HCT116 (cell line): ENCODE measurements around the gene BCAS4. TPM values are rescaled to one million over a fixed set of nuclear protein-coding genes. Genes with fewer than 3 reads are reported as not detected.

Experiments used
- ATAC-seq: fragments of 200-7000 bp; cut with Tn5 transposase; 2 replicates; pipeline ENCODE4 v1.9.1; 2020; ENCODE audit warnings: mild to moderate bottlenecking, moderate library complexity
- BruUV-seq: library from RNA; stranded (reverse); fragments of 400-500 nt; replicated peaks from 2 replicates; lab custom pipeline; 2021; lab: Mats Ljungman, UMichigan
- CTCF ChIA-PET: fragments of 300-600 bp; sonication (Branson Sonifier 250); formaldehyde crosslinking; loops from one replicate; lab custom pipeline; 2021; ENCODE audit warnings: antibody characterized with exemption; lab: Charles Lee
- POLR2A ChIA-PET: fragments of 300-600, 350-600 bp; sonication (Branson Sonifier 250); formaldehyde crosslinking; loops from one replicate; lab custom pipeline; 2021; ENCODE audit warnings: antibody characterized with exemption; lab: Charles Lee
- RAD21 ChIA-PET, 2 experiments: fragments of 300-600 bp; sonication (Branson Sonifier 250); formaldehyde crosslinking; loops; one replicate each; lab custom pipeline; 2023; ENCODE audit warnings: low total read pairs in 2 of 2; ENCODE audit not compliant: uncharacterized antibody in 2 of 2, unreplicated experiment in 2 of 2, low non-redundant PET in 1 of 2; lab: Charles Lee
- DNase-seq: peaks from one replicate; pipeline ENCODE4 v3.0.0-alpha.2; 2010; ENCODE audit warnings: low read depth, low spot score
- H2AFZ ChIP-seq: fragments of 200-600 bp; shearing (Covaris generic), sonication (generic); 2 replicates; pipeline ENCODE4 v1.6.1; 2017; ENCODE audit warnings: low read depth, mixed run types, mixed read lengths, antibody characterized with exemption, low read length; ENCODE audit not compliant: poor library complexity, severe bottlenecking
- H3K27ac ChIP-seq: 2 replicates; pipeline ENCODE4 v1.5.1; 2012; ENCODE audit warnings: low read depth, low read length
- H3K27me3 ChIP-seq: fragments of 200-600 bp; sonication (generic); 2 replicates; pipeline ENCODE4 v1.6.1; 2016; ENCODE audit warnings: mixed run types, low read length, mixed read lengths; ENCODE audit not compliant: insufficient read depth
- H3K36me3 ChIP-seq, 2 experiments: fragments of 200-500 bp in 1 of 2; fragments of 200-600 bp in 1 of 2; sonication (Bioruptor generic) in 1 of 2; sonication (generic) in 1 of 2; 2 replicates each; pipeline versions ENCODE4 v1.5.1 to v1.6.1; 2014 to 2016; ENCODE audit warnings: low read length in 2 of 2, inconsistent platforms in 1 of 2, mixed read lengths in 1 of 2, mixed run types in 1 of 2; ENCODE audit not compliant: insufficient read depth in 2 of 2, control insufficient read depth in 1 of 2
- H3K4me1 ChIP-seq, 2 experiments: fragments of 200-600 bp in 1 of 2; sonication (generic) in 1 of 2; 2 replicates each; pipeline versions ENCODE4 v1.5.1 to v1.6.1; 2012 to 2017; ENCODE audit warnings: low read length in 2 of 2, inconsistent platforms in 1 of 2, mild to moderate bottlenecking in 1 of 2, mixed read lengths in 1 of 2, mixed run types in 1 of 2, moderate library complexity in 1 of 2; ENCODE audit not compliant: insufficient read depth in 2 of 2, control insufficient read depth in 1 of 2
- H3K4me2 ChIP-seq: fragments of 200-600 bp; sonication (generic); 2 replicates; pipeline ENCODE4 v1.6.1; 2017; ENCODE audit warnings: mixed run types, low read length, mixed read lengths
- H3K4me3 ChIP-seq, 2 experiments: fragments of 200-600 bp in 1 of 2; sonication (generic) in 1 of 2; replicated peaks in 1 of 2; 2 replicates each; pipeline ENCODE4 v1.5.1; 2011 to 2016; ENCODE audit warnings: low read length in 2 of 2, control low read depth in 1 of 2, low read depth in 1 of 2, mild to moderate bottlenecking in 1 of 2, mixed read lengths in 1 of 2, mixed run types in 1 of 2
- H3K79me2 ChIP-seq: fragments of 200-600 bp; sonication (generic); 2 replicates; pipeline ENCODE4 v1.6.1; 2017; ENCODE audit warnings: mild to moderate bottlenecking, mixed run types, low read length, moderate library complexity, mixed read lengths; ENCODE audit not compliant: insufficient read depth
- H3K9ac ChIP-seq: fragments of 200-600 bp; sonication (generic); 2 replicates; pipeline ENCODE4 v1.6.1; 2016; ENCODE audit warnings: low read length, mixed read lengths
- H3K9me2 ChIP-seq: fragments of 200-600 bp; sonication (generic), shearing (Covaris generic); 2 replicates; pipeline ENCODE4 v1.6.1; 2017; ENCODE audit warnings: mixed run types, mild to moderate bottlenecking, moderate library complexity; ENCODE audit not compliant: insufficient read depth
- H3K9me3 ChIP-seq, 2 experiments: fragments of 200-500 bp in 1 of 2; fragments of 200-600 bp in 1 of 2; sonication (Bioruptor generic) in 1 of 2; sonication (generic) in 1 of 2; 2 replicates each; pipeline ENCODE4 v1.6.1; 2014 to 2017; ENCODE audit warnings: low read length in 2 of 2, mixed read lengths in 2 of 2, inconsistent platforms in 1 of 2, low read depth in 1 of 2, mild to moderate bottlenecking in 1 of 2, mixed run types in 1 of 2, moderate library complexity in 1 of 2; ENCODE audit not compliant: control insufficient read depth in 1 of 2, insufficient read depth in 1 of 2
- H4K20me1 ChIP-seq: fragments of 200-600 bp; sonication (generic), shearing (Covaris generic); 2 replicates; pipeline ENCODE4 v1.6.1; 2017; ENCODE audit warnings: mixed run types, mild to moderate bottlenecking, moderate library complexity; ENCODE audit not compliant: insufficient read depth
- CTCF ChIP-seq, 3 experiments: fragments of 200-600 bp in 1 of 3; sonication (generic) in 1 of 3; IDR thresholded peaks in 2 of 3; conservative IDR thresholded peaks in 1 of 3; 2 replicates each; pipeline ENCODE4 v1.5.1; 2012 to 2017; ENCODE audit warnings: low read depth in 2 of 3, low read length in 2 of 3, antibody characterized with exemption in 1 of 3, borderline replicate concordance in 1 of 3, control low read depth in 1 of 3, mild to moderate bottlenecking in 1 of 3, mixed read lengths in 1 of 3, mixed run types in 1 of 3, moderate library complexity in 1 of 3; ENCODE audit not compliant: insufficient read depth in 1 of 3
- ELF1 ChIP-seq: IDR thresholded peaks from 2 replicates; pipeline ENCODE4 v1.6.1; 2012; ENCODE audit warnings: low read depth, borderline replicate concordance
- SIN3A ChIP-seq: IDR thresholded peaks from 2 replicates; pipeline ENCODE4 v1.6.1; 2012; ENCODE audit warnings: low read depth
- ZNF274 ChIP-seq: fragments of 200-500 bp; sonication (Bioruptor generic); IDR thresholded peaks from 2 replicates; pipeline ENCODE4 v1.6.1; 2014; ENCODE audit warnings: mild to moderate bottlenecking, low read depth, low read length, inconsistent platforms
- intact Hi-C: fragments of 100-400 bp; cut with micrococcal nuclease; formaldehyde crosslinking; loops from 2 replicates; pipeline ENCODE4 v1.10.0; 2022
- total RNA-seq: library from RNA; stranded (reverse); gene quantifications from one replicate; pipeline ENCODE4 v1.2.1, GENCODE V29; 2021; ENCODE audit not compliant: unreplicated experiment

Gene BCAS4
- total RNA-seq, 1 experiment from 2014 or later, result 18.9 TPM

- H2AFZ ChIP-seq, result no peak overlapping the region
- H4K20me1 ChIP-seq, result no peaks in the 10 kb centered on the region
- H3K36me3 ChIP-seq, result no peaks in the 10 kb centered on the region
- POLR2A ChIA-PET, result interaction anchor here (1.4 kb wide), 1 partner anchor 12 kb away, joined by 3 read pairs; no protein-coding TSS in a partner anchor
- RAD21 ChIA-PET, result no interaction called here
- no peaks in the 10 kb centered on the region for H3K4me1 ChIP-seq
- intact Hi-C loops, result no loop called here
- no peak overlapping the region for H3K4me2 ChIP-seq
- CTCF ChIA-PET, result no interaction called here
- no peak overlapping the region for H3K9ac ChIP-seq
- BruUV-seq, result no TSS peak
- no peak overlapping the region for H3K4me3 ChIP-seq
- H3K79me2 ChIP-seq, result no peaks in the 10 kb centered on the region
- H3K27ac ChIP-seq, result no peak overlapping the region
- ATAC-seq (no peak), DNase-seq (no peak)
- no peaks in the 10 kb centered on the region for H3K9me2 ChIP-seq
- TF ChIP-seq ELF1 (no peak), SIN3A (no peak), ZNF274 (no peak), CTCF (IDR thresholded peaks at IDR 0.05 in 2 of 3, conservative IDR thresholded peaks at IDR 0.05 in 1 of 3; ENCODE audit: borderline replicate concordance in 1 of 3, insufficient read depth in 1 of 3, low read depth in 2 of 3, low read length in 2 of 3) (no peak)
- no peaks in the 10 kb centered on the region for H3K27me3 ChIP-seq
- H3K9me3 ChIP-seq, result no peaks in the 10 kb centered on the region
These were observed 73.9 kb downstream of the BCAS4 start for GRCh38 chr20:50868509-50869495.
